Cardiac septum (tissue), 1 donor: Measurements from ENCODE around the gene PRKAG2. TPM values are rescaled to one million over a fixed set of nuclear protein-coding genes. Genes with fewer than 3 reads are reported as not detected.
"Not testable (repeated sequence)": the region's sequence is repeated elsewhere in the genome, so short reads cannot be mapped to it uniquely, and the experiment has no call there.

Experiments used
- DNase-seq: peaks from one replicate; pipeline ENCODE4 v3.0.0-alpha.2; 2020; ENCODE audit warnings: low spot score
- intact Hi-C: fragments of 100-400 bp; cut with DNase I; formaldehyde crosslinking; loops from one replicate; pipeline ENCODE4 v1.14.0; 2022
- total RNA-seq: library from RNA; stranded (reverse); fragmentation: NEBNext Ultra II Directional; extraction: Animal tissue kit (Norgen Biotek cat#: 25700); gene quantifications from one replicate; pipeline ENCODE4 v1.2.1, GENCODE V29; 2021
- donor health status: DM: no; HTN: no; CAD: no.

PRKAG2 gene
- total RNA-seq, 1 donor from 2014 or later, result 106 TPM

DNA sequence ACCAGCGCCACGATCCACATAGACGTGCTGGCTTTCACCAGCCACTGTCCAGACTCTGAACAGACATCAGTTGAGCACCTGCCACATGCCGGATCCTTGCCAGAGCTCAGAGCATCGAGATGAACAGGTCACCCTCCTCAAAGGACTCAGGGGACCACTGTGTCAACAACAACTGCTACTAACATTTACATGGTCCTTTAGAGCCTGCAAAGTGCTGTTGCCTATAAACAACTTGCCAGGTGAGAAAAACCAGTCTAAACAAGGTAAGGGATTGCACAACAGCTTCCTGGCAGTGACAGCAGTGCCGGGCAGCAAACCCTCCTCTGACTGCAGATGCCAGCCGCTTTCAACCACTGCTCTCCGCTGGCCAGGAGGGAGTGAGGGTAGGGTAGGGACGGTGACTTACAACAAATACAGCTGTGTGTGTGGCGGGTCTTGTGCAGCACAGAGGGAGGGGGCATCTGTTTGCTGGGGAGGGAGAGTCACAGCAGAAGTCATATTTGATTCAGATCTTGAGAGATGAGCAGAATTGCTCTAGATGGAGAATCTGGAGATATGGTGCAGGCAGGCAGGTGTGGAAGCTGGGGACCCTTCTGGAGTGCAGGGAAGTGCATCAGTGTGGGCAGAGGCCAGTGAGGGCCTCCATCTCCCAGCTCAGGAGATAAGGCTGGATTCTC is 324.4 kb downstream of the PRKAG2 start:
- DNase-seq, result no peak
- intact Hi-C loops, result no loop called here

DNA sequence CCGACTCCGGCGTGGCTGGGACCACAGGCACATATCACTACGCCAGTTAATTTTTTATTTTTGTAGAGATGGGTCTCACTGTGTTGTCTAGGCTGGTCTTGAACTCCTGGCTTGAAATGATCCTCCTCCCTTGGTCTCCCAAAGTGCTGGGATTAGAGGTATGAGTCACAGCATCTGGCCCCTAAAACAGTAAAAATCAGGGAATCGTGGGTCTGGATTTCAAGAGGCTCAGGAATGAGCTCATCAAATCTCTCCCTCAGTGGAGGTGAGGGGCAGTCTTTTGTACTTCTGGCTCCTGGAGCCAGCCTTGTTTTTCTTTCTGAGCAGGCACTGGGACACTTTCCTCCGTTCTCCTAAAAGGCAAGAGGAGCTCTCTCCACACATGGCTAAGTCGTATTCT is 325.1 kb downstream of the PRKAG2 start:
- DNase-seq, result no peak
- intact Hi-C loops, result no loop called here

DNA sequence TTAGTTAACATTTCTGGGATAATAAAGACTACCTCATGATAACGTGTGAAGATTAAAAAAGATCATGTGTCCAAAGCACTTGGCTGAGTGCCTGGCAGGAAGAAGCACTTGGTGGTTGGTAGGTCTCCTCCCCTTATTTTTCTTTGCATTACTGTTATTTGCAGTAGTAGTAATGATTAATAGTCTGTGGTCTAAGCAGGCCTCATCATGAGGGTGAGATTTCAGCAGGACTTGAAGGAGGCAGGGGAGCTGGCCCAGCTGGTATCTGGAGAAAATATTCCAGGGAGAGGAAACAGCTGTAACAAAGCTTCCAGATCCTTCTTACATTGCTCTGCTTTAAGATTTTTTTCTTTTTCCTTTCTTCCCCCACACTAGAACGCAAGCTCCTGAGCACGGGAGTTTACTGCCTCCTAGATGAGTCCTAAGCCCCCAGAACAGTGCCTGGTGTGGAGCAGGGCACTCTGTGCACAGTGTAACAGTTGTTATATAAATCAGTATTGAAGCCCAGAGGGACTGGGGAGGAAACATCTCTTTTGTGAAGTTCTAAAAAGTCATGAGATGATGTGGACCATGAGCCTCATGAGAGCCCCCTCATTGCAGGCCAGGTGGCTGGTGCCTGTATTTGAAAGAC is 326.1 kb downstream of the PRKAG2 start:
- intact Hi-C loops, result no loop called here
- DNase-seq, result no peak

DNA sequence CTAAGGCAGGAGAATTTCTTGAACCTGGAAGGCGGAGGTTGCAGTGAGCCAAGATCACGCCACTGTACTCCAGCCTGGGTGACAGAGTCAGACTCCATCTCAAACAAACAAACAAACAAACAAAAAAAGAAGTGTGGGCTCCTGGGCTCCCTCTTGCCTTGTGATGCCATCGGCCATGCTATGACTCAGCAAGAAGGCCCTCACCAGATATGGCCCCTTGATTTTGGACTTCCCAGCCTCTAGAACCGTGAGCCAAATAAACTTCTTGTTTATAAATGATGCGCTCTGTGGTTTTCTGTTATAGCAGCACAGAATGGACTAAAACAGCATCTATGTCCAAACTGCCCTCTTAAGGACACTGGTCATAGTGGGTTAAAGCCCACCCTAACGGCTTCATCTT is 327.3 kb downstream of the PRKAG2 start:
- DNase-seq, result no peak
- intact Hi-C loops, result no loop called here

DNA sequence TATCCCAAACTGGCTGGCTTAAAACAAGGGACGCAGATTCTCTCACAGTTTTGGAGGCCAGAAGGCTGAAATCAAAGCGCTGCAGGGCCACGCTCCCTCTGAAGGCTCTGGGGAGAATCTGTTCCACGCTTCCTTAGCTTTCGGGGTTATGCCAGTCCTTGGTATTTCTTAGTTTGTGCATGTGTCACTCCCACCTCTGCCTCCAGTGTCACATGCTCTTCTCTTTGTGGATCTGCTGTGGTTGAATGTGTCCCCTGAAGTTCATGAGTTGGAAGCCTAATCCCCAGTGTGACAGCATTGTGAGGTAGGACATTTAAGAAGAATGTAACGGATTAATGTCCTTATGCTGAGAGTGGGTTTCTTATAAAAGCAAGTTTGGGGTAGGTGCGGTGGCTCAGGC is 327.8 kb downstream of the PRKAG2 start:
- intact Hi-C loops, result no loop called here
- no peak for DNase-seq

DNA sequence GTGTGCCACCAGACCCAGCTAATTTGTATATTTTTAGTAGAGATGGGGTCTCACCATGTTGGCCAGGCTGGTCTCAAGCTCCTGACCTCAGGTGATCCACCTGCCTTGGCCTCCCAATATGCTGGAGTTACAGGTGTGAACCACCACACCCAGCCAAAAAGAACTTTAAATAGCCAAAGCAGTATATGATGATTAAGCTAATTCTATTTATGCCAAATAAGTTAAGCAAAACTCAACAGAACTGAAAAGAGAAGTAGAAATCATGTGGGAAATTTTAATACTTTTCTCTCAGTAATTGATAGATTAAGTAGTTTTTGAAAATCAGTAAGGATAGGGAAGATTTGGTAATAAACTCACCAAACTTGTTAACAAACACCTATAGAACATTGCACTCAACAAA is 332.7 kb downstream of the PRKAG2 start:
- intact Hi-C loops, result no loop called here
- DNase-seq, result no peak

DNA sequence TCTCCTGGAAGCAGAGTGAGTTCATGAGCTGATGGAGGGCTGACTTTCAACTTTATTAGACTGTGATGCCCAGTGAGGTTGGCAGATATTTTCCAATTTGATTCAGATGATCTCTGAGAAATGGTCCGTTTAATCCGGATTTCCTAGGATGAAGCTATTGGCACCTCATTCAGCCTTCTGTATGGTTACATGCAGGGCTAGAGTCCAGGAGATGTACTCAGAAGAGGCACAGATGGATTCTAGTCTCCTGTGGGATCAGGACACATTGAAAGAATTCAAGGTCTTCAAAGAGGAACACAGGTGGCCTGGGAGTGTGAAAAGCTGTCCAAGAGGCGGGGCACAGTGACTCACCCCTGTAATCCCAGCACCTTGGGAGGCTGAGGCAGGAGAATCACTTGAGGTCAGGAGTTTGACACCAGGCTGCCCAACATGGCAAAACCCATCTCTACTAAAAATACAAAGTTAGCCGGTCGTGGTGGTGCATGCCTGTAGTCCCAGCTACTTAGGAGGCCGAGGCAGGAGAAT is 334.2 kb downstream of the PRKAG2 start:
- intact Hi-C loops, result no loop called here
- DNase-seq, result no peak

DNA sequence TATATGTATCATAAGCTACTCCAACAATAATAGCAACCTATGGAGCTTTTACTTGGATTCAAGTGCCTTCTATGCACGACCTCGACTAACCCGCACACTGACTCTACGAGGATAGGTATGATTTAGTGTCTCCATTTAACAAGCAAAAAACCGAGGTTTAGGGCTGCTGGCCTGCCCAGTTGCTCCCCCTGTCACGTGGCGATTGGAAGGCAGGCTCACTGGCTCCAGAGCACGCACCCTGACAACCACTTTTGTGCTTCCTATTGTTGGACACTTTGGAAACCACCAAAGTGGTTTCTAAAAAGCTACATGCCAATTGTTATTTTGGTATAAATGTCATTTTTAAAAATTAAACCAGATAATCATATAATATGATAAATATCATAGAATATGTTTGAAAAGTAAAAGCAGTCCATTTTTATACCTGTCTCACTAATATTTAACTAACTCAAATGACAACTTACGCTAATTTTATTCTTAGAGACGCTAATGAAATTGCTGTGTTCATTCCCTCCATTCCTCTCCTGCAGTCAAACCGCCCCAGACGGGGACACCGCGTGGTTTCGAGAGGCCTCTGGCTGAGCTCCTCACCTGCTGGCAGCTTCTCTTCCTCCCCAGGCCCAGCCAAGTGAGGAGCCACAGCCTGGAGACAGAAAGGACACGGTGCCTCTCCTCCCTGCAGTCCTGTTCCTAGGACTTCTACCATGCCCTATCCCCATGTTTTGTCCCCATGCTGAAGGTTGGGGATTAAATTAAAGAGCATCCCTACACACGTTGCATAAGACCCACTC is 335.0 kb downstream of the PRKAG2 start:
- no peak for DNase-seq
- intact Hi-C loops, result no loop called here

DNA sequence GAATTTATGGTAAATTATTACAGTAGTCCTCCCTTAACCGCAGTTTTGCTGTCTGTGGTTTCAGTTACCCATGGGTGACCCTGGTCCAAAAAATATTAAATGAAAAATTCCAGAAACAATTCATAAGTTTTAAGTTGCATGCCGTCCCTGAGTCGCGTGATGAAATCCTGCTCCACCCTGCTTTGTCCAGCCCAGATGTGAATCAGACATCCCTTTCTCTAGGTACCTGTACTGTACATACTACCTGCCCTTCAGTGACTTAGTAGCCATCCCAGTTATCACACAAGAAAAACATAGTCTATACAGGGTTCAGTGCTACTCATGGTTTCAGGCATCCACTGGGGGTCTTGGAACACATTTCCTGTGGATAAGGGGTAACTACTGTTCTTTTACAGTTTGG is 336.8 kb downstream of the PRKAG2 start:
- no peak for DNase-seq
- intact Hi-C loops, result no loop called here

DNA sequence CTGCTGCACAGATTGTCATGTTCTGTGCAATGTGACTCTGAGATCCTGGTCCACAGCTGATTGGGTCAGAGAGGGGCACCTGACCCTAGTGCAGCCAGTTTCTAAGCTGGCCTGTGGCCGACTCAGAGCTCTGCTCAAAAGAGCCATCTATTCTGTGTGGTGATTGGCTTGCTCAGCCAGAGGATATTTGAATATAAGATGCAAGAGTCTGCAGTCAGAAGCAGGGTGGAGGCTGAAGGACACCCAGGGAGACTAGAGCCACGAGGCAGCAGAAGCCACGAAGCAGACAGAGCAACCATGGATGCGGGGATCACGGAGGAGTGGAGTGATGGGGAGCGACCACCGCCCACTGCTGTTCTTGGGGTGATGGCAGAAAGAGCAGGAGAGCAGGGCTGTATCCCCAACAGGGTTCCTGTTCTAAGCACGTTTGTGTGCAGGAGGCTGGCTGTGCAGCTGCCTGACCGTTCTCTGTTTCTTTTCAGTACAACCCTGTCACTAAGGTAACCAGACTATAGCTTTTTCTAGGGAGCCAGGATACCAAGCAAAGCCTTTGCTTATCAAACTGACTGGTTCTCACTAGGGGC is 337.7 kb downstream of the PRKAG2 start:
- no peak for DNase-seq
- intact Hi-C loops, result loop anchor here (10.0 kb wide), 1 partner anchor 164 kb away; no protein-coding TSS in a partner anchor

DNA sequence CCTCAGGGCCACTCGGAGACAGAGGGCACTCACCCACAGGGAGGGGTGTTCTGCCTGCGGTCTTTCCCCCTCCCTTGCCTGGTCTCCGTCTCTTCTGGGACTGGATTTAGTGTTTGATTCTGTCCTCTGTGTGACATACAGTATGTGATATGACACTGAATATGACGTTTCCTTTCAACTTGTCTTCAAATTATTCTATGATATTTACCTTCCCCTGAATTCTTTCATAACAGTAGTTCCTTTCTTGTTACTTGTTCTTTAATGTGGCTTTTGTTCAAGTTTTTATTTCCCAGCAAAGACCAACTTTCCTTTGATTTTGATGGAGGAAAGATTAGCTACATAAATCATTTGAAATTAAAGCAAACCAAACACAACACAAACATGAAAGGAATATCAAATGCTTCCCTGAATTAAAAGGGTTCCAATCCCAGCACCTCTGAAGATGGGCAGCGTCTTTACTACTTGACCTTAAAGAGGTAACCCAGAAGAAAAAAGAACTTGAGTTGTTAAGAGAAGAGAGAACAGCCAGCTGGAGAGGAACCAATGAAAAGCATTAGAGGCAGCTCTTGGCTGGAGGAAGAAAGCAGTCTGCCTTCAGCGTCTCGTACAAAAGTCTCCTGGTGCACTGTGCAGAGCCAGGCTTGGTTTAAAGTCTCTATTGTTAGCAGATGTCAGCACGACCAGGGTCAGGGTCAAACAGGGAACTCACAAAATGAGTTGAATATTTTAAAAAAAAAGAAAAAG is 338.9 kb downstream of the PRKAG2 start:
- intact Hi-C loops, result loop anchor here (10.0 kb wide), 1 partner anchor 163 kb away; no protein-coding TSS in a partner anchor
- no peak for DNase-seq

DNA sequence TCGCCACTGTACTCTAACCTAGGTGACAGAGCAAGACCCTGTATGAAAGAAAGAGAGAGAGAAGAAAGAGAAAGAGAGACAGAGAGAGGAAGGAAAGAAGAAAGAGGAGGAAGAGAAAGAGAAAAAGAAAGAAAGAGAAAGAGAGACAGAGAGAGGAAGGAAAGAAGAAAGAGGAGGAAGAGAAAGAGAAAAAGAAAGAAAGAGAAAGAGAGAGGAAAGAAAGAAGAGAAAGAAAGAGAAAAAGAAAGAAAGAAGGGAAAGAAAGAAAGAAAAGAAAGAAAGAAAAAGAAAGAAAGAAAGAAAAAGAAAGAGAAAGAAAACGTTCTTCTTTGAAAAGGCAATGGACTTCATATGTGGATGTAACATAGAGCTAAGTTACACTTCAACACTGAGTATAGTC is 340.7 kb downstream of the PRKAG2 start:
- intact Hi-C loops, result loop anchor here (10.0 kb wide), 1 partner anchor 161 kb away; no protein-coding TSS in a partner anchor
- DNase-seq, result not testable (repeated sequence)

DNA sequence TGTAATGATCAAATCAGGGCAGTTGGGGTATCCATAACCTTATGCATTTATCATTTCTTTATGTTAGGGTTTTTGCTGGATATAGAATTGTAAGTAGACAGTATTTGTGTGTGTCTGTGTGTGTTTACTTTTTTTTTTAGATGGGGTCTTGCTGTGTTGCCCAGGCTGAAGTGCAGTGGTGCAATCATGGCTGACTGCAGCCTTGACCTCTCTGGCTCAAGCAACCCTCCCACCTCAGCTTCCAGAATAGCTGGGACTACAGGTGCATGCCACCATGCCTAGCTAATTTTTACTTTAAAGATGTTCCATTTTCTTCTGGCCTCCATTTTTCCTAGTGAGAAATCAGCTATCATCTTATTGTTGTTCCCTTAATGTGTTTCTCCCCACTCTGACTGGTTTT is 347.1 kb downstream of the PRKAG2 start:
- intact Hi-C loops, result loop anchor here (10.0 kb wide), 1 partner anchor 155 kb away; no protein-coding TSS in a partner anchor
- no peak for DNase-seq

DNA sequence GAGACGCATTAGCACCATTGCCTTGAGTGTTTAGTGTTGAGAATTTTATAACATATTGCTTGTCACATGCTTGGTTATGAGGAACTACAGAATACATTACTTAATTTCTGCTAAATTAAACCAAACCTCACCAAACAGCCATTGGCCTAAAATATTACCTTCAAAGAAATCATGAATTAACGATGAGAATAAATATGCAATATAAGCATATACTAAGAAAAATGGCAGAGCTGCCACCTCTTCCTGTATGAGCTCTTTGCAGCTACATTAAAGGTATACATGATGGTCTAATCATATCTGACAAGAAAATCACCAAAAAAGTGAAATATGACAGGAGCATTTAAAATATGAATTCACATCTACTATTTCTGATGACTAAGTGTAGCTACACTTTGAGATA is 352.1 kb downstream of the PRKAG2 start:
- intact Hi-C loops, result no loop called here

DNA sequence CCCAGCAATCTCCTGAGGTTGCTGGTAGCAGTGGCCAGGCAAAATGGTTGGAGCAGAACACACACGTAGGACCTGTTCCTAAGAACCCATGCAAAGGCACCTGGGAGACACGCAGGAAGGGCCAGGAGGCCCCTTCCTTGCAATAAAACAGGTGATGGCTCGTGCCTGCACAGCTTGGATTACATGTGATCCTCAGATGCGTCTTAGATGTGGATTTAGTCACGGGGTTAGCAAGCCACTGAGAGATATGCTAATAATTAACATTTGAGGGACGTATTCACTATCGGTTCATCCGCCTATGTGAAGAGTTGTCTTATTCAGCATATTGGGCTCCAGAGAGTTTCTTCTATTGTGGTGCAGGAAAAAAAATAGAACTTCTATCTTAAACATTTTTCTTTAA is 352.6 kb downstream of the PRKAG2 start:
- DNase-seq, result no peak
- intact Hi-C loops, result no loop called here

More for the DNA sequence above, 352.1 kb downstream of the PRKAG2 start:
- DNase-seq, result no peak

DNA sequence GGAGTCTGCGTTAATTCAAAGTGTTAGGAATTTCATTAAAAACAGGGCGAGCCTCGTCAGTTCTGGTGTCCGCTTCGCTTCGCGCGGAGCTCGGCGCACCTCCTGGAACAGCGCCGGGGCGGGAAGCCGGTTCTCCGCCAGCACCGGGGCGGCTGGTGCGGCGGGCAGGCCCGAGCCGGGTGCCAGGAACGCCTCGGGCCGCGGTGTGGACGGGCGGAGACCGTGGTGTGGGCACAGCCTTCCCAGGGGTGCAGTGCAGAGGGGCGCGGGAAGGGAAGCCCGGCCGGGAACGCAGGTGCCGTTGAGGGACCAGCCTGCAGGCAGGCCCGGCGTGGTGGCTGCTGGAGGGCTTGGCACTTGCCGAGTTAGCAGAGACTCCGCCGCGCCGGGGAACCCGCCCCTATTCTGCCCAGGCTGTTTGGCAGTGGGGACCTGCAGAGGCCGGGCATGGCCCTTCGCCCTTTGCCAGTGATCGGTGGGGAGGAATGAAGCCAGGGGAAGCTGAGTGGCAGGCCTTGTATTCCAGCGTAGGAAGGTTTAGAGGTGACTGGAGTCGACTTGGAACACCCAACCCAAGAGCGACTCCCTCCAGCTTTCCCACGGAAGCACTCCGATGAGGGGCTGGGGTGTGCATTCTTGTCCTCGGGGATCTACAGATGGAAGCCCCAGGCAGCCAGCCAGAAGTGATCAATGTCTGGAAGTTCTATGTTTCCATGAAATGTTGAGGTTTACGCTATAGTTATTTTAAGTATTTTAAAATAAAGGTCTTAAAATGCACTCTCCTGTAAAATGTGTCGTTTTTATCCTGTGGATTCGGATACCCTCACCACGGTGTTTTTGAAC is 356.3 kb downstream of the PRKAG2 start:
- DNase-seq, result peak; percentile 79
- intact Hi-C loops, result no loop called here

DNA sequence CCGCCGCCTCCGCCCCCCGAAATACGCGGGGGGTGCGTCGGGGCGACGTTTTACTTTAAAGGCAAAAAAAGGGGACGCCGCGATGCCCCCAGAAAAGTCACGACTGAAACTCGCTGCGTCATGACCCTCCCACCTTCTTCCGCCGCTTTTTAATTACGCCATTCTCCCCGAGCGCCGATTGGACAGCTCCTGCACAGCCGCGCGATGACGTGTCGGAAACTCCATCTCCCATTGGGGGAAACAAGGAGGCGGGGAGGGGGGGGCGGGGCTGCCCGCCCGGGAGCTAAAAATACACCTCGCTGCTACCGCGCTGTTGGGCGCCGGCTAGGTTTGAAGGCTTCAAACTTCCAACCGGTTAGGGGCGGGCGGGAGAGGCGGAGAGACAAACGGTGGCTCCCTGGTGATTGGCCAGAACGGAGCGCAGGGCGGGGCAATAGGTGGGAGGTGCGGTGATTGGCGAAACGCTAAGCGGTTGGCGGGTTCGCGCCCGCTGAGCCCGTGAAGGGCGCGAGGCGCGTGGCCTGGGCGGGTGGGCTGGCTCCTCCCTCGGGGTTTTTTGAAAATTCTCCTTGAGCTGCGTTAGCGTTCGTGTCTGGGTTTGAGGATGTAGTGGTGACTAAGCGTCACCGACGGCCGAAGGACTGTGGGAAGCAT is 357.0 kb downstream of the PRKAG2 start, which contains the start of gene RHEB:
Gene RHEB (minus strand): TSS at position 131 of the 654 bp plus-strand sequence. CDS start 384 bp downstream, outside the sequence.
- intact Hi-C loops, result loop anchor here (2.0 to 5.0 kb wide), 3 partner anchors 58 to 237 kb away; no protein-coding TSS in a partner anchor

More for the DNA sequence above, 357.0 kb downstream of the PRKAG2 start, which contains the start of gene RHEB:
- peak; percentile 99 for DNase-seq
